A549 treated with DMSO at 1 μM for 4 hours (cell line): Measurements from ENCODE around the gene PLD2. TPM values are rescaled to one million over a fixed set of nuclear protein-coding genes. Genes with fewer than 3 reads are reported as not detected.

ENCODE experiments used
- total RNA-seq: library from RNA; stranded (reverse); fragments of 200-300 nt; extraction: Qiagen RNA extraction; gene quantifications from 5 replicates; pipeline ENCODE4 v1.2.3, GENCODE V29; 2022; ENCODE audit warnings: low read depth

Gene PLD2, protein sequence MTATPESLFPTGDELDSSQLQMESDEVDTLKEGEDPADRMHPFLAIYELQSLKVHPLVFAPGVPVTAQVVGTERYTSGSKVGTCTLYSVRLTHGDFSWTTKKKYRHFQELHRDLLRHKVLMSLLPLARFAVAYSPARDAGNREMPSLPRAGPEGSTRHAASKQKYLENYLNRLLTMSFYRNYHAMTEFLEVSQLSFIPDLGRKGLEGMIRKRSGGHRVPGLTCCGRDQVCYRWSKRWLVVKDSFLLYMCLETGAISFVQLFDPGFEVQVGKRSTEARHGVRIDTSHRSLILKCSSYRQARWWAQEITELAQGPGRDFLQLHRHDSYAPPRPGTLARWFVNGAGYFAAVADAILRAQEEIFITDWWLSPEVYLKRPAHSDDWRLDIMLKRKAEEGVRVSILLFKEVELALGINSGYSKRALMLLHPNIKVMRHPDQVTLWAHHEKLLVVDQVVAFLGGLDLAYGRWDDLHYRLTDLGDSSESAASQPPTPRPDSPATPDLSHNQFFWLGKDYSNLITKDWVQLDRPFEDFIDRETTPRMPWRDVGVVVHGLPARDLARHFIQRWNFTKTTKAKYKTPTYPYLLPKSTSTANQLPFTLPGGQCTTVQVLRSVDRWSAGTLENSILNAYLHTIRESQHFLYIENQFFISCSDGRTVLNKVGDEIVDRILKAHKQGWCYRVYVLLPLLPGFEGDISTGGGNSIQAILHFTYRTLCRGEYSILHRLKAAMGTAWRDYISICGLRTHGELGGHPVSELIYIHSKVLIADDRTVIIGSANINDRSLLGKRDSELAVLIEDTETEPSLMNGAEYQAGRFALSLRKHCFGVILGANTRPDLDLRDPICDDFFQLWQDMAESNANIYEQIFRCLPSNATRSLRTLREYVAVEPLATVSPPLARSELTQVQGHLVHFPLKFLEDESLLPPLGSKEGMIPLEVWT
- total RNA-seq: 20.0 to 27.5 TPM (median 25.1 TPM) in 5 replicates

DNA sequence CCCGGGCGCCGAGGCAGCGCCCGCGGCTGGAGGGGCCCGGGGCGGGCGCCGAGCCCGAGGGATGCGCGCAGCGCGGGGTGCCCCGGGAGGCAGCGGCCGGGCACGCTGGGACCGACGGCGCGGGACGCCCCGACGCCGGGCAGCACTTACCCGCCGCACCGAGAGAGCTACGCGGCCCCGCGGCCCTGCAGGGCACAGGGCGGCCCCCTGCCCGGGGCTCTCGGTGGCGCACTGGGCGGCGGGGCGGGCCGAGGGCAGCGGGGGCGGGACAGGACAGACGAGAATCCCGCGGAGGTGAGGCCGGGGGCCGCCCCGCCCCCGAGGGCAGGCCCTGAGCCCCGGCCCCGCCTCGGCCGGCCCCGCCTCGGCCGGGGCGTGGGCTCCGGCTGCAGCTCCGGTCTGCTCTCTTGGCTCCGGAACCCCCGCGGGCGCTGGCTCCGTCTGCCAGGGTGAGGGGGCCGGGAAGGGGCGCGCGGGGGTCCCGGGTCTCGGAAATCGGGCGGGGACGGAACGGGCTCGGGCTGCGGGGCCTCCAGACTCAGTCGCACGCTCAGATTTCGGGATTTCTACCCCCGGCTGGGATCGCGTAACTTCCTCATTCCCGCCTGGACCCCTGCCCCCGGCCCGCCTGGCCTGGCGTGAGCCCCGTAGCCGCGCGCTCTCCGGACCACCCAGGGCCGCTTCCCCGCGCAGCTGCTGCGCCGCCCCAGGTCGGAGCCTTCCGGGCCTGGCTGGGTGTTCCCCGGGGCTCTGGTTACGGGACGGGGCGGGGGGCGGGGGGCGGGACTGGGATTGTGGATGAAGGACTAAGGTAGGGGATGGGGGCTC, at the start of gene PLD2:
TSS of gene PLD2 (plus strand) at position 376 of the 828 bp plus-strand sequence. CDS start 621 bp downstream, outside the sequence.

GRCh38 chr17:4771519-4772234, 35.3 kb upstream of the PLD2 start, which contains the start of gene TM4SF5:
TSS of gene TM4SF5 (plus strand) at chr17:4771886. CDS start at chr17:4771923, 37 bp downstream.

GRCh38 chr17:4786106-4786511, 20.8 kb upstream of the PLD2 start, which contains the start of gene VMO1:
TSS of gene VMO1 (minus strand) at chr17:4786364. CDS start at chr17:4786352, 12 bp downstream.

GRCh38 chr17:4788807-4789700, 17.9 kb upstream of the PLD2 start, which contains the start of gene GLTPD2:
TSS of gene GLTPD2 (plus strand) at chr17:4788964. CDS start at chr17:4789012, 48 bp downstream.

GRCh38 chr17:4802228-4802627, 4.7 kb upstream of the PLD2 start, which contains the start of gene C17orf114:
TSS of gene C17orf114 (minus strand) at chr17:4802328.

GRCh38 chr17:4833178-4833940, 26.4 kb downstream of the PLD2 start, which contains the start of gene MINK1:
TSS of gene MINK1 (plus strand) at chr17:4833340. CDS start at chr17:4833584, 244 bp downstream.

Other genes starting within 250 kb of the PLD2 start
- gene GGT6, start 246.6 kb upstream of the PLD2 start, total RNA-seq: 0.08 TPM in 1 of 5 replicates, not detected in the others
- gene SMTNL2, start 222.6 kb upstream of the PLD2 start, total RNA-seq: 0.21 to 1.9 TPM (median 1.0 TPM) in 5 replicates
- gene ALOX15, start 165.5 kb upstream of the PLD2 start, total RNA-seq: 0.06 to 0.14 TPM (median 0.10 TPM) in 4 of 5 replicates, not detected in the other
- 68.7 to 88.2 TPM (median 76.7 TPM) in 5 replicates for gene PELP1, start 103.0 kb upstream of the PLD2 start, total RNA-seq
- gene ARRB2, start 96.5 kb upstream of the PLD2 start, total RNA-seq: 51.9 to 68.9 TPM (median 63.3 TPM) in 5 replicates
- 40.9 to 46.9 TPM (median 43.8 TPM) in 5 replicates for gene MED11, start 75.7 kb upstream of the PLD2 start, total RNA-seq
- gene ZMYND15, start 67.3 kb upstream of the PLD2 start, total RNA-seq: 0.41 to 0.86 TPM (median 0.60 TPM) in 5 replicates
- 15.0 to 20.2 TPM (median 18.3 TPM) in 5 replicates for gene CXCL16, start 67.2 kb upstream of the PLD2 start, total RNA-seq
- gene TM4SF5, start 35.3 kb upstream of the PLD2 start, total RNA-seq: 0.31 to 1.2 TPM (median 0.64 TPM) in 5 replicates
- gene VMO1, start 20.8 kb upstream of the PLD2 start, total RNA-seq: 0.47 to 1.5 TPM (median 1.3 TPM) in 4 of 5 replicates, not detected in the other
- gene GLTPD2, start 18.2 kb upstream of the PLD2 start, total RNA-seq: not detected in 5 replicates
- 443 to 508 TPM (median 482 TPM) in 5 replicates for gene PSMB6, start 11.0 kb upstream of the PLD2 start, total RNA-seq
- 49.3 to 64.6 TPM (median 56.6 TPM) in 5 replicates for gene MINK1, start 26.2 kb downstream of the PLD2 start, total RNA-seq
- 0.17 to 0.29 TPM (median 0.28 TPM) in 5 replicates for gene C17orf107, start 92.4 kb downstream of the PLD2 start, total RNA-seq
- 0.07 to 0.21 TPM (median 0.08 TPM) in 4 of 5 replicates, not detected in the other for gene CHRNE, start 95.9 kb downstream of the PLD2 start, total RNA-seq
- not detected in 5 replicates for gene GP1BA, start 125.1 kb downstream of the PLD2 start, total RNA-seq
- 65.3 to 82.3 TPM (median 72.2 TPM) in 5 replicates for gene SLC25A11, start 132.9 kb downstream of the PLD2 start, total RNA-seq
- gene RNF167, start 133.1 kb downstream of the PLD2 start, total RNA-seq: 93.0 to 144 TPM (median 121 TPM) in 5 replicates
- gene PFN1, start 141.4 kb downstream of the PLD2 start, total RNA-seq: 2,001 to 2,972 TPM (median 2,479 TPM) in 5 replicates
- 51.2 to 61.4 TPM (median 55.7 TPM) in 5 replicates for gene ENO3, start 144.0 kb downstream of the PLD2 start, total RNA-seq
- gene SPAG7, start 160.7 kb downstream of the PLD2 start, total RNA-seq: 69.9 to 87.4 TPM (median 71.4 TPM) in 5 replicates
- gene CAMTA2, start 180.5 kb downstream of the PLD2 start, total RNA-seq: 22.0 to 37.9 TPM (median 31.6 TPM) in 5 replicates
- gene INCA1, start 190.4 kb downstream of the PLD2 start, total RNA-seq: 1.3 to 2.0 TPM (median 1.5 TPM) in 5 replicates
- 98.9 to 125 TPM (median 114 TPM) in 5 replicates for gene KIF1C, start 190.8 kb downstream of the PLD2 start, total RNA-seq
- gene SLC52A1, start 228.3 kb downstream of the PLD2 start, total RNA-seq: 0.34 to 1.2 TPM (median 0.68 TPM) in 5 replicates